ENCODE data around the gene DNAH5.

- TF ChIP-seq POLR2A (IDR thresholded peaks at IDR 0.05) = no peak
- no peak for TF ChIP-seq CTCF (IDR thresholded peaks at IDR 0.05)
These were observed 27.4 kb downstream of the DNAH5 start for GRCh38 chr5:13917061-13917460.

Data from right lobe of liver (tissue), 4 donors.